ENCODE data around the gene PHRF1.
"Not testable (repeated sequence)": the region's sequence is repeated elsewhere in the genome, so short reads cannot be mapped to it uniquely, and the experiment has no call there.

The PHRF1 gene

DNA sequence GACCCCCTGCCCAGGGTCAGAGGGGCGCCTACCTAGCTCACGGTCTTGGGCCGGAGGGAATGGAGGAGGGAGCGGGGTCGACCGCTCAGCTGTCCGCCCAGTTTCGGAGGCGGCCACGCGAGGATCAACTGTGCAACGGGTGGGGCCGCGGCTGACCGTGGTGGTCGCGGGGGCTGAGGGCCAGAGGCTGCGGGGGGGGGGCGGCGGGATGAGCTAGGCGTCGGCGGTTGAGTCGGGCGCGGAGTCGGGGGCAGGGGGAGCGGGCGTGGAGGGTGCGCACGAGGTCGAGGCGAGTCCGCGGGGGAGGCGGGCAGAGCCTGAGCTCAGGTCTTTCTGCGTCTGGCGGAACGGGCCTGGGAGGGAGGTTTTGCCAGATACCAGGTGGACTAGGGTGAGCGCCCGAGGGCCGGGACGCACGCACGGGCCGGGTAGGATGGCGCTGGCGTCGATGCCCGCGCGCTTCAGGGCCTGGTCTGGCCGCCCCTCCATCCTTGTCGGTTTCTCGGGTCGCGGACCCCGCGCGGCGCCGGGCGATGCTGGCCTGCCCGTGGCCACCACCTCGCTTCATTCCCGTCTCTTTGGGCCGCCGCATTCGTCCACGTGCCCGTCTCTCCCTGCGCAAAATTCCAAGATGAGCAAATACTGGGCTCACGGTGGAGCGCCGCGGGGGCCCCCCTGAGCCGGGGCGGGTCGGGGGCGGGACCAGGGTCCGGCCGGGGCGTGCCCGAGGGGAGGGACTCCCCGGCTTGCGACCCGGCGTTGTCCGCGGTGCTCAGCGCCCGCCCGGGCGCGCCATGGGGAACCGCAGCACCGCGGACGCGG is 60.5 kb downstream of the PHRF1 start, which contains the start of gene DRD4:
Gene DRD4 (plus strand): TSS at position 759 of the 822 bp plus-strand sequence. CDS start 36 bp downstream, at position 795.
- DNase-seq: no peak

DNA sequence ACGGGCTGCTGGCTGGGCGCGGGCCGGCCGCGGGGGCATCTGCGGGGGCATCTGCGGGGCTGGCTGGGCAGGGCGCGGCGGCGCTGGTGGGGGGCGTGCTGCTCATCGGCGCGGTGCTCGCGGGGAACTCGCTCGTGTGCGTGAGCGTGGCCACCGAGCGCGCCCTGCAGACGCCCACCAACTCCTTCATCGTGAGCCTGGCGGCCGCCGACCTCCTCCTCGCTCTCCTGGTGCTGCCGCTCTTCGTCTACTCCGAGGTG is 61.0 kb downstream of the PHRF1 start:
- no peak for DNase-seq

DNA sequence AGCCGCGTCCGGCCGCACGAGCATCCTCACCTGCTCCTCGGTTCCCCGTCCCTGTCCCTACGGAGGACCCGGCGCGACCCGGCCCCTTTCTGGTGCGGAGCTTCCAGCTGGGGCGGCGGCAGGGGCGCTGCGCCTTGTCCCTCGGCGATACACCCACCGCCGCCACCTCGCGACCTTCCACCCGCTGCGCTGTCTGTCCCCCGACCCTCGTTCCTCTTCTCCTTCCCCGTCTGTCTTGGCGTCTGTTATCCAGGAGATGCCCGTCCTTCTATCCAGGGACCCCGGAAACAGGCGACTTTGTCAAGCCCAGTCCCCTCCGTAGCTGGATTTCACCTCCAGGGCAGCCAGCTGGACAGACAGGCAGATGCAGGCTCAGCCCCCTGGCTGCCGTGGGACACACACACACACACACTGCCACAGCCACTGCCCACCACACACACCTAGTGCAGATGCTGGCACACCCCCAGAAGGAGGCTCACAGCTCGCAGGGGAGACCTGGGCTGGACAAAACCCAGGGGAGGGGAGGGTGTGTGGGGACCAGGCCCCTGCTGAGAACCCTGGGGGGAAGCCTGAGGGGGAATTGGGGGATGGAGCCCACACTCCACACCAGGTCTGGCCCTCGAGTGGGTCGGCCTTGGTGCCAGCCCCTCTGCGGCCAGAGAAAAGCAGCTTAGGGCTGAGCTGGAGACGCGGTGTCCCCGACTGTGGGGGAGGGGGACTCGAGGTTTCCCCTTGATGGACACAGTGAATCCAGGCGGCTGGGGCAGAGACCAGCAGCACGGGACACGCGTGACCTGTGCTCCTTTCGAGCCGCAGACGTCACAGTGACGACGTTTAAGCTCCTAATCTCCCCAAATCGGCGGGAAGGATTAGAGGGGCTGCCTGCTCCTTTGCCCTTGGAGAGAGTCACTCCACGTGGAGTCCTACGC is 61.6 kb downstream of the PHRF1 start:
- DNase-seq: no peak

DNA sequence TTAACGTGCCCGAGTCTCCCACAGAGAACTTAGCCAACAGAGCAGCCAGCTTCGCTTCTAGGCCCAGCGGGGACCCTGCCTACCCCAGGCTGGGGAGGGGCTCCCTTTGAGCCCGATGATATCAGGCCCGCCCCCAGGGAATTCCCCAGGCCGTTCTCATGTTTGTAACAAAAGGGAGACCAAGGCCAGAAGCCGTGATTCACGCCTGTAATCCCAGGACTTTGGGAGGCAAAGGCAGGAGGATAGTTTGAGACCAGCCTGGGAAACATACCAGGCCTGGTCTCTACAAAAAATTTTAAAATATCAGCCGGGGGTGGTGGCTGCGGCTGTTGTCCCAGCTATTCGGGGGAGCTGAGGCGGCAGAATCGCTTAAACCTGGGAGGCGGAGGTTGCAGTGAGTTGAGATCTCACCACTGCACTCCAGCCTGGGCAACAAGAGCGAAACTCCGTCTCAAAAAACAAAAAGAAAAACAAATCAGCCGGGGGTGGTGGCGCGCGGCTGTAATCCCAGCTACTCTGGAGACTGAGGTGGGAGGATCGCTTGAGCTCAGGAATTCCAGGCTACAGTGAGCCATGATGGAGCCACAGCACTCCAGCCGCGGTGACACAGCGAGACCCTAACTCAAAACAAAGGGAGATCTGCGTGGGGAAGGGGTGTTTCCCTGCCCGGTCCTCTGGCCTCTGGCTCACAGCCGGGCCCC is 62.5 kb downstream of the PHRF1 start:
- DNase-seq: no peak

DNA sequence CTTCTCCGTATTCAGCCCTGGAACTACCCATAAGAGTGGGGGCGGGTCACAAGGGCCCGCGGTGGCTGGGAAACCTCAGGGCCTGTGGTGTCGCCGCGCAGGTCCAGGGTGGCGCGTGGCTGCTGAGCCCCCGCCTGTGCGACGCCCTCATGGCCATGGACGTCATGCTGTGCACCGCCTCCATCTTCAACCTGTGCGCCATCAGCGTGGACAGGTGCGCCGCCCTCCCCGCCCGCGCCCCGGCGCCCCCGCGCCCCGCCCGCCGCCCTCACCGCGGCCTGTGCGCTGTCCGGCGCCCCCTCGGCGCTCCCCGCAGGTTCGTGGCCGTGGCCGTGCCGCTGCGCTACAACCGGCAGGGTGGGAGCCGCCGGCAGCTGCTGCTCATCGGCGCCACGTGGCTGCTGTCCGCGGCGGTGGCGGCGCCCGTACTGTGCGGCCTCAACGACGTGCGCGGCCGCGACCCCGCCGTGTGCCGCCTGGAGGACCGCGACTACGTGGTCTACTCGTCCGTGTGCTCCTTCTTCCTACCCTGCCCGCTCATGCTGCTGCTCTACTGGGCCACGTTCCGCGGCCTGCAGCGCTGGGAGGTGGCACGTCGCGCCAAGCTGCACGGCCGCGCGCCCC is 63.2 kb downstream of the PHRF1 start:
- DNase-seq: no peak

DNA sequence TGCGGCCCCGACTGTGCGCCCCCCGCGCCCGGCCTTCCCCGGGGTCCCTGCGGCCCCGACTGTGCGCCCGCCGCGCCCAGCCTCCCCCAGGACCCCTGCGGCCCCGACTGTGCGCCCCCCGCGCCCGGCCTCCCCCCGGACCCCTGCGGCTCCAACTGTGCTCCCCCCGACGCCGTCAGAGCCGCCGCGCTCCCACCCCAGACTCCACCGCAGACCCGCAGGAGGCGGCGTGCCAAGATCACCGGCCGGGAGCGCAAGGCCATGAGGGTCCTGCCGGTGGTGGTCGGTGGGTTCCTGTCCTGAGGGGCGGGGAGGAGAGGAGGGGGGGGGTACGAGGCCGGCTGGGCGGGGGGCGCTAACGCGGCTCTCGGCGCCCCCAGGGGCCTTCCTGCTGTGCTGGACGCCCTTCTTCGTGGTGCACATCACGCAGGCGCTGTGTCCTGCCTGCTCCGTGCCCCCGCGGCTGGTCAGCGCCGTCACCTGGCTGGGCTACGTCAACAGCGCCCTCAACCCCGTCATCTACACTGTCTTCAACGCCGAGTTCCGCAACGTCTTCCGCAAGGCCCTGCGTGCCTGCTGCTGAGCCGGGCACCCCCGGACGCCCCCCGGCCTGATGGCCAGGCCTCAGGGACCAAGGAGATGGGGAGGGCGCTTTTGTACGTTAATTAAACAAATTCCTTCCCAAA is 63.9 kb downstream of the PHRF1 start:
- no peak for DNase-seq

DNA sequence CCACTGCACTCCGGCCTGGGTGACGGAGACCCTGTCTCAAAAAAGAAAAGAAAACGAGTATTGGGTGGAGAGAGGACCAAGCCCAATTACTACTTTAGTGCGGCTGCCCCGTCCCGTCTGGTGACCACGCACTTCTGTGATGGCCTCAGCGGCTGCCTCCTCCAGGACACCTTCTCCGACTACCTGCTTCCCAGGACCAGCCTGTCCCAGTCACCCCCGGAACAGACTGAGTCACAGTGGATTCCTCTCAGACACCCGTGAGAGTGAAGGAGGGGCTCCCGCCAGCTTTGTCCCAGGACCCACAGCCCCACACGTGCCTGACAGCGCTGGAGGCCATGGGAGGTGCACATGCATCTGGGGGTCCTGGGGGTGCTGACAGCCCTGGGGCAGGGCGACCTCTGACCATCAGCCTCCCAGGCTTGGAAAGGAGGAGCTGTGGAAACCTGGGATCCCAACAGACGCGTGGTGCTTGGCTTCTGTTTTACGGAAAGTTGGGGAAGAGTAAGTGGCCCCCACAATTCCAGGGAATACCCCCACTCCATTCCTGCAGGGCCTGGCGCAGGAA is 65.6 kb downstream of the PHRF1 start:
- DNase-seq: no peak

DNA sequence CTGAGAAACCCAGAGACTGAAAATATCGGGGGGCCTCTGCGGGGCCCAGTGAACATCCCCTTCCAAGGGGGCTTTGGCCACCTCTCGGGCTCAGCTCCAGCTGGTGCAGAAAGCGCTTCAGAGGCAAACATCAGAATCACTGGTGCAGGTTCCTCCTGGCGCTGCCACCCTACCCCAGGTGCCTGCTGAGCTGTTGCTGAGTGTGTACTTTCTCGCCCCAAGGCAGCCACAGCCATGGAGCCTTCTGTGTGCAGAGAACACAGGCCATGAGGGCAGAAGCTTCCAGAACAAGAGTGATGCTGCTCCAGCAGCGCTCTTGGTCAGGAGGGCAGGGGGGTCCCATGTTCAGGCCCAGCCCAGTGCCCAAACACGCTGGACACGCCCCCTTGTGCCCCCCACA is 67.1 kb downstream of the PHRF1 start:
- DNase-seq: no peak

DNA sequence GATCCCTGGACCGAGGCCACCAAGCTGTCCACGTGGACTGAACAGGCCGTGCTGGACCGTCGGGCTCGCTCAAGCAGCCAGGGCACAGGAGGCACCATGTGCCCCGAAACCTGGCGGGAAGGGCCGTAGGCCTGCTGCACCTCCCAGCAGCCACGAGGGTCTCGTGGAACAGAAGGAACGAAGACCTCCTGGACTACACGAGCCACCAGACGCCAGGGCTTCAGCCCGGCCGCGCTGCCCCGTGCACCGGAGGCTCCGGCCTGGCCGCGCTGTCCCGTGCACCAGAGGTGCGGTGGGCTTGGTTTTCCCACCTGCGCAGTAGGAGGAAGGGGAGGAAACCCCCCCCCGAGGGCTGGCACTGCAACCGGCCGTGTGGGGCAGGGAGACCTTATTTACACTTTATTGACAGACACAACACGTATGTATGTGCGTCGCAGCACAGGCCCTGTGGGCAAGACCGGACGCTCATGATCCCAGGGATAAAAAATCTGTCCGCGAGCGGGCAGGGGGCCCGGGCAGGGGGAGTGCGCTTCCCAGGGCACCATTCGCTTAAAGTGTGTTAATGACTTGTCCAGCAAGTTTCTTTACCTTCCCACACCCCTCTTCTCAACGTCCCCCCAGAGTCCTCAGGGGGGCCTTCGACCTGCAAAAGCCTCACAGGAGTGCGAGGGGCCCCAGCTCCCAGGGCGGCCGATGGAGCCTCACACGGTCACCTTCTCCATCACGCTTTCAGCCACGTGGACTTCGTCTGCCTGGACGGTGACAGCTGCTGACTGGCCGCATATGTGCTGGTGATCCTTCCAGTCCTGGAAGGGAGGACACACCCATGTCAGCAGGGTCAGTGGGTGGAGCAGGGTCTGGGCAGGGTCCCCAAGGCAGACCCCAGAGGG is 67.8 kb downstream of the PHRF1 start:
- no peak for DNase-seq

DNA sequence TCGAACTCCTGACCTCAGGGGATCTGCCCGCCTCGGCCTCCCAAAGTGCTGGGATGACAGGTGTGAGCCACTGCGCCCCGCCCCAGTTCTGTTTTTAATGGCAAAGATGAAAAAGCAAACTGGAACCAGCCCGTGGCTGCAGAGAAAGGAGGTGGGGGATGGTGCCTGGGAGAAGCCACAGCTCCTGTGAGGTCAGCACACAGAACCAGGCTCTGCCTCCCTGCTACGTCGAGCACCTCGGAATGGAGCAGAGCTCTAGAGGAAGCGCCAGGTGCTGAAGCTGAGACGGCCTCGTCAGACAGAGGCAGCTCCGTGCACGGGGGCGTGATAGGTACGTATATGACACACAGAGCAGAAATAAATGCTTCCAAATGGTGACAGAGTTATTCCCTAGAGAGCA is 69.3 kb downstream of the PHRF1 start:
- no peak for DNase-seq

DNA sequence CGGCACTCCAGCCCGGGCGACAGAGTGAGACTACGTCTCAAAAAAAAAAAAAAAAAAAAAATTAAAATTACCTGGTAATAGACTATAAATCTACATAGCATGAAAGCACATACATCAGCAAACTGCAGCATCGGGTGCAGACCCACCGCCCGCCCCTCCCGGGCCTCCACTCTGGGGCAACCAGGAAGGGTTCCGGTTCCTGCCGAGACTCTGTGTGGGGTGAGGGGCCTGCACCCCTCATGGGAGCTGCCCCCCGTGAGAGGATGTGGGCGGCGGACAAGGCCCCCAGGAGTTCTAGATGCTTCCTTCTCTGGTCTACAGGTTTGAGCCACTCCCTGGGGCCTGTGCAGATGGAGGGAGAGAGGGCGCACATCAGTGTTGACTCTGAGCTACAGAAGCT is 69.9 kb downstream of the PHRF1 start:
- DNase-seq: no peak

DNA sequence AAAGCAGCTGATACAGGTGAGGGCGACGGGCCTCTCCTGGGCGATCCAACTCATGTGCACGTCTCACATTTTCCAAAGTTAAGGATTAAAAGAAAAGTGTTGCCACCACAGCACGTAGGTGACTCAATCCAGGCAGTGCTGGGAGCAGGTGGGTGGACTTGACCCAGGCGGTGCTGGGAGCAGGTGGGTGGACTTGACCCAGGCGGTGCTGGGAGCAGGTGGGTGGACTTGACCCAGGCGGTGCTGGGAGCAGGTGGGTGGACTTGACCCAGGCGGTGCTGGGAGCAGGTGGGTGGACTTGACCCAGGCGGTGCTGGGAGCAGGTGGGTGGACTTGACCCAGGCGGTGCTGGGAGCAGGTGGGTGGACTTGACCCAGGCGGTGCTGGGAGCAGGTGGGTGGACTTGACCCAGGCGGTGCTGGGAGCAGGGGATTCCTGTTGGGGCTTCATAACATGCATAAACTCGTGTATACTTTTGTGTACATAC is 71.4 kb downstream of the PHRF1 start:
- DNase-seq: not testable (repeated sequence)

DNA sequence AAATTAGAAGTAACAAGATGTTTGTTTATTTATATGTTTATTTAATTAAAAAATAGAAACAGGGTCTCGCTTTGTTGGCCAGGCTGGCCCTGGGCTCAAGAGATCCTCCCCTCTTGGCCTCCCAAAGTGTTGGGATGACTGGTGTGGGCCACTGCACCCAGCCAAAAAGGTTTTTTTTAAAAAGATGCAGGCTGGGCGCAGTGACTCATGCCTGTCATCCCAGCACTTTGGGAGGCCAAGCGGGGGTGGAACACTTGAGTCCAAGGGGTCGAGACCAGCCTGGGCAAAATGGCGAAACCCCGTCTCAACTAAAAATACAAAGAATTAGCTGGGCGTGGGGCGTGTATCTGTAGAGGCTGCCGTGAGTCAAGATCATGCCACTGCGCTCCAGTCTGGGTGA is 74.2 kb downstream of the PHRF1 start:
- no peak for DNase-seq

DNA sequence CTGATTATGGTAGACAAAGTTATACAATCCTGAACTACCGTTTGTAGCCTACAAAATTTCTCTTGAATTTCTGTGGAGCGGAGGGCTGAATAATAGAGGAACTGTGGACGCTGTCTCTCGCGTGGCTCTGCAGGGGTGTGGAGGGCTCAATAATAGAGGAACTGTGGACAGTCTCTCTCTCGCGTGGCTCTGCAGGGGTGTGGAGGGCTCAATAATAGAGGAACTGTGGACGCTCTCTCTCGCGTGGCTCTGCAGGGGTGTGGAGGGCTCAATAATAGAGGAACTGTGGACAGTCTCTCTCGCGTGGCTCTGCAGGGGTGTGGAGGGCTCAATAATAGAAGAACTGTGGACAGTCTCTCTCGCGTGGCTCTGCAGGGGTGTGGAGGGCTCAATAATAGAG is 76.9 kb downstream of the PHRF1 start:
- not testable (repeated sequence) for DNase-seq

DNA sequence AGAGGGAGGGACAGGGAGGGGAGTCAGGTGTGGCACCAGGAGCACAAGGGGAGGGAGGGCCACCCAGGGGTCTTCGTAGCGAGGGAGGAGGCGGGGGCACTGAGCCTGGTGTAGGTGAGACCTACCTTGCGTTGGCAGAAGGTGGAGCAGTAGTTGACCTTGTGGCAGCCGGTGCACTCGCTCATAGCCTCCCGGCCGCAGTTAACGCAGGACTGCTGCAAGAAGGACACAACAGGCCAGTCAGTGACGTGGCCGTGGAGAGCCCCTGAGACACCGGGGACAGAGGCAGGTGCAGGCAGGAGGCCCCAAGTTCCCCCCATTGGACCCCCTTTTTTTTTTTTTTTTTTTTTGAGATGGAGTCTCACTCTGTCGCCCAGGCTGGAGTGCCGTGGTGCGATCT is 77.6 kb downstream of the PHRF1 start:
- no peak for DNase-seq

DNA sequence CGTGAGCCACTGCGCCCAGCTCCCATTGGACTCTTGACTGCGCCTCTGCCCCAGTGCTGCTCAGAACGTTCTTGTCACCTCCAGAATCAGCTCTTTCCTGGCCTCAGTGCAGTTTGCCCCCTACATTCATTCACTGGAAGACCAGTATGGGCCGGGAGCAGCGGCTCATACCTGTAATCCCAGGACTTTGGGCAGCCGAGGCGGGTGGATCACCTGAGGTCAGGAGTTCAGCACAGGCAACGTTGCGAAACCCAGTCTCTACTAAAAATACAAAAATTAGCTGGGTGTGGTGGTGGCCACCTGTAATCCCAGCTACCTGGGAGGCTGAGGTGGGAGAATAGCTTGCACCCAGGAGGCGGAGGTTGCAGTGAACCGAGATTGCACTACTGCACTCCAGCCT is 78.2 kb downstream of the PHRF1 start:
- DNase-seq: not testable (repeated sequence)

DNA sequence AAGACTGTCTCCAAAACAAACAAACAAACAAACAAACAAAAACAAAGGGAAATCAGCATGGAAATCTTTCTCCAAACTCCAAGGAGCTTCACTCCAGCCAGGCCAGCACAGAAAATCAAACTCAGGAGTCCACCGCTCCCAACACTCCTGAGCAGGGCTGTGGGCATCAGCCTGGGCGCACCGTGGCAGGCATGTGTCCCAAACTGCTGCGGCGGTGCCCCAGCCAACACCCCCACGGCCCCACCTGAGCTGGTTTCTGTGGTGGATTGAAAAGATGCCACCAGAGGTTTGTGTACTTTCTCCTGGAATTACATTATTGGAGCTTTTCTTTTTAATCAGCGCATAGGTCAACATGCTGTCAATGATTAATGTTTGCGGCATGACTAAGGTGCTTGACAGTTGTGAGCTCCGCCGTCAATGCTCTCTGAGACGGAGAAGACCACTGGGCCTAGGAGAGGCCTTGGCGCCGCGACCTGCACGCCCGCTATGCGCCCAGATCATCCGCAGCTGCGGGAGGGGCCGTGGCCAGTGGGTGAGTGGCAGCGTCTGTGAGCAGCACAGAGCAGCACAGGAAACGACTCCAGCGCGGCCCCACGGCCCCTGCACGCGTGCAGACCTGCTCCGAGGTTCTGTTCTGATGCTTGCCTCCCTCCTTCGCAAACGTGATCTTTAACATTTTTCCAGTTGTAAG is 78.9 kb downstream of the PHRF1 start:
- DNase-seq: no peak

DNA sequence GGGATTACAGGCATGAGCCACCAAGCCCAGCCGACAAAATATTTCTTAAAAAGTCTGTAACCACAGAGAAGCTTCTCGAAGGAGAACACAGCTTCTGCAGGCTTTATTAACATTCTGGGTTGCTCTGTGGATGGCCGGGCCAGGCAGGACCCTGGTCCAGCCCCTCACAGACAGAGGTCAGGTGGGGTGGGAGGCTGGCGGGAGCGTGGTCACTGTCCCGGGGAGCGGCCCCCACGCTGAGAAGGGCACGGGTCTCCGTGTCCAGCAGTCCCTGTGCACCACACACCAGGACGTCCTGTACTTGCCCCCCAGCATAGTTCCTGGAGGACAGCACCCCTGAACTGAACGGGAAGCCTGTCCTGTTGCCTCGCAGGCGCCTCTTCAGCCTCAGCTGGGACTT is 80.2 kb downstream of the PHRF1 start:
- no peak for DNase-seq

DNA sequence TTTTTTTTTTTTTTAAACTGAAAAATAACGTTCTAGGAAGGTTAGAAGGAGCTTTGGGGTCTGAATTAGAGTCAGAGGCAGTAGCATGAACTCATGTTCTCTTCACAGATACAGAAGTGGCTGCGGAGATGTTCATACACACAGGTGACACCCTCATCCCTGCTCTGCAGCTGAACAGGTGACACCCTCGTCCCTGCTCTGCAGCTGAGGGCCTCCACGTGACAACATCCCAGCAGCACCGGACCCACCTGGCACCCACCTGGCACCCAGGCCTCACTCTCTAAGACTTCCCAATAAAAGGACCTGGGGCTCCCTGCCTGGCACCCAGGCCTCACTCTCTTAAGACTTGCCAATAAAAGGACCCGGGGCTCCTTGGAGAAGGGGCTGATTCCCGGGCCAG is 80.6 kb downstream of the PHRF1 start:
- no peak for DNase-seq

DNA sequence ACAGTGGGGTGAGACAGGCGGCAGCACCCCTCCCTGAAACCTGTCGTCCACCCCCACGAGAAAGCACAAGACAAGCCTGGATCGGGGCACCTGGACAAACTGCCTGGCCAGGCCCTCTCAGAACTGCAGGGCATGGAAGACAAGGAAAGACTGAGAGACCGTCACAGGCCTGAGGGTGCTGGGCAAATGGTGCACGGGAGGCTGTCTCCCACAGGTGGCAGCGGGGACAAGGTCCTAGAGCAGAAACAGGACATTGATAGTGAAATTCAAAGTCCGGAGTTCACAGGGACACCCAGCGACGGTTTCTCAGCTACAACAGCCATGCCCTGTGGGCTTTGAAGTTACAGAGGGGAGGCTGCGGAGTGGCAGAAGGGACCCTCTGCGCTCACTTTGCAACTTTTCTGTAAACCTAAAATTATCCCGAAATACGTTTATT is 81.4 kb downstream of the PHRF1 start:
- no peak for DNase-seq
